SW 1271 (cell line): Measurements from ENCODE around the gene UBE2E2.

Experiments
- DNase-seq, 2 experiments: peaks; one replicate each; lab custom pipeline; 2025; lab: John Stamatoyannopoulos, UW

The UBE2E2 gene

DNA sequence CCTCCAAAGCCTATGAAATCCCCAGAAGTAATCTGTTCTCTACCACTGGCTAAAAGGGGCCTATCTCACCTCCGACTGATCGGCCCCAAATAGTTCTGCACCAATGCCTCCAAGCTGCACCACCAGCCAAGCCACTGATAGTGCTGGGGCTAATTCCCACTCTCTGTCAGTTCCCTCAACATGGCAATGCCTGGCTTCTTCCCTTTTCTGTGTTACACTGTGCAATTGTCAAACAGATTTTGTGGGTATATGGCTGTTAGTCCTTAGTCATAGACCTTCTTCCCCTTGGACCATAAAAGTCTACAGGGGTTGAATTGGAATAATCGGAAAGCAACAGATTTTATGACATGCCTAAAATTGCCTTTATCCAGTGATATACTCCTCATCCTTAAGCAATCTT, 9.3 kb upstream of the UBE2E2 start:
- DNase-seq = no peak

DNA sequence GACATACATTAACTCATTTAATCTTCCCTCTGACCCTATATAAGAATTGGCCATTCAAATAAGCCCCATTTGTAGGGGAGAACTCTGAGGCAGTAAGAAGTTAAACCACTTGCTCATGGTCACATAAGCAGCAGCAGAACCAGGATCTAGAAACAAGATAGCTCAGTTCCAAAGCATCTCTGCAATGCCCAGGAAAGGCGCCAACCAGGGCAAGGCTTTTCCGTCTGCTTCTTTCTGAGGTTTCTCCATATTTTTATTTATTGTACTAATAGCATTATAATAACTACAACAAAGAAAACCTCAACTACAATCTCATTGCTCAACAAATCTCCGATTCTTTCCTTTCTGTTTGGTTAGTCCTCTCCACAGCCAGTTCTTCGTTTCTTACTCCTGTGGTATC, 4.3 kb upstream of the UBE2E2 start:
- no peak for DNase-seq

DNA sequence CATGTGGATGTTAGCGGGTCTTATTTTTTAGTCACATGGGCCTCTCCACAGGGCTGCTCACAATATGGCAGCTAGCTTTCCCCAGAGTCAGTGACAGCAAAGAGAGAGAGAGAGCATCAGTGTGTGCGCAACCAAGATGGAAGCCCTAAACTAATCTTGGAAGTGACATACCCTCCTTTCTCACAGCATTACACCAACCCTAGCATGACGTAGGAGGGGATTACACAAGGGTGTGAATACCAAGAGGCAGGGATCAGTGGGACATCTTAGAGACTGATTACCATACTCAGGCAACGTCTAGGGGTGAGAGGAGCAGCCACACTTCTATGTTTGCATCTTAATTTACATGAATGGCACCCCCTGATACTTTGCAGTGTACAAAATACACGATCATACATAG, 3.5 kb upstream of the UBE2E2 start:
- no peak for DNase-seq

GRCh38 chr3:23201154-23201838, 1.8 kb upstream of the UBE2E2 start:
- no peak for DNase-seq

DNA sequence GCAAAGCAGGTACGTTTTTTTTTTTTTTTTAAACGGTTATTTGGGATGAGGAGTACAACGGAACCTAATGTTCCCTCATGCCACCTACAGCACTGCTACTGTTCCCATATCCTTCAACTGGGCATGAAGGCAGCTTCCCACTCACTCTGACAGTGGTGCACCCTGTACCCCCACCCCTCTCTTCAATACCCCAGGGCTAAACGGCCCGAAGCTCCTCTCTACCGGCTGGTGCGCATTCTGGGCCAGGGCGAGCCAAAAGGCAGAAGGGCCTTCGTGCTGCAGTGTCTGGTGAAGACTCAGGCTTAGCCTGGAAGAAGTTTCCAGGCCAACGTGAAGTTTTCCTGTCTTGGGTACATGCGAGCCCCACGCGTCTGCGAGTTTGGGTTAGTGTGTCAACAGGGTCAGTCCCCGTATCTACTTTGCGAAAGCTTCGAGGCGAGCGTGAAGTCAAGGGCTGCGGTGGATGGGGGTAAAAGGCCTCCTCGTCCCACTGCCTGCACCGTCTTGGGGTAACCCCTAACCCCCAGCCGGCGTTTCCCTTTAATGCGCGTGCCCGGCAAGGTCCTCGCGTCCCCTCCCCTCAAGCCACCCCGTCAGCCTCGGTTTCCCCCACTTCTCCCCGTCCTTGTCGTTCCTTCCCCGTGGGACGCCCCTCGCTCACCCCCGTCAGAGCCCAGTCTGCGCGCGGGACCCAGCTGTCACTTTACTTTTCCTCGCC, 765 bp upstream of the UBE2E2 start:
- DNase-seq = no peak

- peak in 1 of 2 experiments; percentile 54 for DNase-seq
Measured at GRCh38 chr3:23203708-23204330, 692 bp downstream of the UBE2E2 start.

DNA sequence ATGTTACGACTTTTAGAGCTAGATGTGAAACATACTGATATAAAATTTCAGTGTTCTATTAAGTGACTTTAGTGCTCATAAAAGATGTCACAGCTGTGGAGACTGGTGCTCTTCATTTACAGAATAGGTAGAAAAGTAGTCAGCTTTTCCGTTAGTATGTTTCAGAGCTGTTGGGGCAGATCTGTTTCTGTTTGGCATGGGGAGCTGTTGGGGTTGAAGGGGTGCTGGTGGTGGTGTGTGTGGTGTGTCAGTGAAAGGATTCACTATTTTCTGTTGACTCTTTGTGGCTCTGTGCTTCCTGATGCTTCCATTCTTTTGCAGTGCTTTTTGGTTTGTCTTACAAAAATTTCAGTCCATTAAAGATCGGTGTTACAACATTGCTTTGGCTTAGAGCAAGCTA, 3.2 kb downstream of the UBE2E2 start:
- DNase-seq = no peak

DNA sequence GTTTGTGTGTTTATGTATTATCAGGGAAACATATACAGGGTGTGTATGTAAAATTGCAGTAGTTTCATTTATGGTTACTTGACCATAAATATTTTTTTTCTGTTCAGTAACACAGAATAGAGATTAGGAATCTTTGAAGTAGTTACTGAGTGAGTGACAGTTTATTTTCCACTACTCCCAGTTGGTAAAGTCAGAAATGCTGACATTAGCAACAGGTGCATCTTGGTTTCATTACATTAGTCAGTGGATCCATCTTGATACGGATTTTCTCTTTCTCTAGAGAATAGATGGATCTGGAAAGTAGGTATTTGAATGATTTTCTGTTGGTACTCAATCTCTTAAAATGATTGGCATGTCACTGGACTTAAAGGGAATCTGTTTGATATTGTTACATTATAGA, 6.0 kb downstream of the UBE2E2 start:
- no peak for DNase-seq

DNA sequence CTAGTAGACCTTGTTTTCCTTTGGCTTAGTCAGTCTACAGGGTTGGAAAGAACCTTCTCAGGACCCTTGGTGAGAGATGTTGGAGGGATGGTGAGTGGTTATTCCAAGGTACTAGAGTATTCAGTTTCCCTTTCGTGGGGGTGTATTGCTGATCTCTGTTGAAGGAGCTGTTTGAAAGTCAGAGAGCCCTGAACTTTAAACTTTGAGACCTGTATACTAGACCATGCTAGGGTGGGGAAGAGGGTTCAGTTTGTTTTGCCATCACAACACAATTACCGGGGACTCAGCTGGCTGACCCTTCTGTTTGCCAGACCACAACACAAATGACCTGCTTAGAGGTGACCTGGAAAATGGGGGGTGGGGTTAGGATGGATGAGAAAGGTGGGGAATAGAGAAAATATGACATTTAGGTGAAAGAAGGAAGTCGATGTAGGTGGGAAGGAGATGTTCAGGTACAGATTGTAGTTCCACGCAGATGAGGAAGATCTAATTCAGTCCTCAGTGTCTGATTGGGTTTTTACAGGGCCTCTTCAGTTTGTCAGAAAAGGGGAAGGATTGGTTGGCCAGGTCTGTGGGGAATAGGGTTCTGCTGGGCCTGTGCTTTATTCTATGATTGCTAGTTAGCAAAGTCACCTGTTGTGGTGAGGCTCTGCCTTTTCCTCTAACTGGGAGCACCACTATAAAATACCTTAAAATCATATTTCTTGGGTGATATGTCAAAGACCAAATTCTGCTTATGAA, 6.8 kb downstream of the UBE2E2 start:
- no peak for DNase-seq

GRCh38 chr3:23213813-23214212, 10.7 kb downstream of the UBE2E2 start:
- no peak for DNase-seq

DNA sequence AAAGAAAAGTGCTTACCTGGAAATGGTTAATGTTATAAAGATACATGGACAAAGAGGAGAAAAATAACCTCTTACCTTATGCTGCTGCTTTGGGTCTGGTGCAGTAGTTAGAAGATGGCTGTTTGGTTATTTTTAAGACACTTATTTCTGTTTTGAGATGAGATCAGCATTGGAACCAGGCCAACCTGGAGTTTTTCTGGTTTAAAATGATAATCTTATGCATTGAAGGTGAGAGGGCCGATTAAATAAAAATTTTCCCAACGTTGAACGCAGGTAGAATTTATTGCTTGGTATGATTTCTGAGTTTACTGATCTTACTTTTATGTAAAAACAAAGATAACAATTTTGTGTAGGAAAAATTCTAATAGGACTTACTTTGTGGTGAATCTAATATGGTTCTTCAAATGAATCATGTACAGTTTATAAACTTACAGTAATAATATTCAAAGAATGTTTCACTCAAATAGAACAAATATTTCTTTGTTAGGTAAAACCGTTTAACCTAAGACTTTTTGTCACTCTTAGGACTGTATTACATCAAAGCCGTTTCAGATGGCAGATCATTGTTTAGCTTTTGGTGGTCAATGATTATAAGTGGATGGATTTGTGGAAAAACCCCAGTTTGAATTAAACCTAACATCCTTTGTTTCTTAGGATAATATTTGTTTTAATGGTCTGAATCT, 14.9 kb downstream of the UBE2E2 start:
- DNase-seq = no peak

GRCh38 chr3:23219117-23219516, 16.0 kb downstream of the UBE2E2 start:
- no peak for DNase-seq

GRCh38 chr3:23219552-23219951, 16.4 kb downstream of the UBE2E2 start:
- DNase-seq = no peak

DNA sequence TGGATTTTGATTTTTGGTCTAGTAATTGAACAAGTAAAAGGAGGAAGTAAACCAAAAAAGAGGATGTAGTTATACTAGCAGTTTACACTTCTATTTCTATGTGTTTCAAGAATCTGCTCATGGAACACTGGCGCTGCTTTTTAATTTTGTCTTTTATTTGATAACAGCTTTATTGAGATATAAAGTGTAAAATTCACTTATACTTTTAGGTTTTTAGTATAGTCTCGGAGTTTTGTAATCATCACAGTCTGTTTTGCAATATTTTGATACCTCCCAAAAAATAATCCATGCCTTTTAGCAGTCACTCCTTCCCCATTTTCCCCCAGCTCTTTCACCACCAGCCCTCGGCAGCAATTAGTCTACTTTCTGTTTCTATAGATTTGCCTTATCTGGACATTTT, 18.0 kb downstream of the UBE2E2 start:
- DNase-seq = no peak

DNA sequence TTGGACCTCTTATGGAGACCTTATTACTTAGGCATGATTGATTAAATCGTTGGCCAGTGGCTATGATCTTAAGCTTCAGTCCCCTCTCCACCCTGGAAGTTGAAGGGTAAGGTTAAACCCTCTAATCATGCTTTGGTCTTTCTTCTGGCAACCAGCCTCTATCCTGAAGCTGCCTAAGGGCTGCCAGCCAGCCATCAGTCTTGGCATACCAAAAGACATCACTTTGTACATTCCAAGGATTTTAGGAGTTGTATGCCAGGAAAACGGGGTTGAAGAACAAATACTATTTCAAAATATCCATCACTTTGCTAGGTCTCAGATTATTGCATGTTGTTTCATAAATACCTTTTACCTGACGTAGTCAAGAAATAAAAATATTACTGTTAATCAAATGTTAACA, 28.9 kb downstream of the UBE2E2 start:
- no peak for DNase-seq

GRCh38 chr3:23232854-23233253, 29.7 kb downstream of the UBE2E2 start:
- DNase-seq = no peak

- DNase-seq = no peak
Measured at GRCh38 chr3:23235264-23235663, 32.1 kb downstream of the UBE2E2 start.

DNA sequence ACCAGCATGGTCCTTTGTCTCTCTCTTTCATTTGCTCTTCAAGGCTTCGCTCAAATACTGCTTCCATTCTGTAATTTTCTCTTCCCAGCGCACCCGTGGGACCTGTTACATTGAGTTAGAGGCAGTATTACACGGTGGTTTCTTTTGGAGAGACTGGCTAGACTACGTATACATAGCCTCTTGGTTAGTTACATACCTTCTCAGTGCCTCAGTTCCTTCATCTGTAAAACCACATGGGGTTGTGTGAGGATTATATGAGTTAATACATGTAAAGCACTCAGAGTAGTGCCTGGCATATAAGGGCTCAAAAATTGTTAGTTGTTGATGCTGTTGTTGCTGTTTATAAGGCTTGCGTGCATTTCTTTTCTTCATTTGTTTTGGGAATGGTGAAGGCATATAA, 33.8 kb downstream of the UBE2E2 start:
- DNase-seq = no peak

DNA sequence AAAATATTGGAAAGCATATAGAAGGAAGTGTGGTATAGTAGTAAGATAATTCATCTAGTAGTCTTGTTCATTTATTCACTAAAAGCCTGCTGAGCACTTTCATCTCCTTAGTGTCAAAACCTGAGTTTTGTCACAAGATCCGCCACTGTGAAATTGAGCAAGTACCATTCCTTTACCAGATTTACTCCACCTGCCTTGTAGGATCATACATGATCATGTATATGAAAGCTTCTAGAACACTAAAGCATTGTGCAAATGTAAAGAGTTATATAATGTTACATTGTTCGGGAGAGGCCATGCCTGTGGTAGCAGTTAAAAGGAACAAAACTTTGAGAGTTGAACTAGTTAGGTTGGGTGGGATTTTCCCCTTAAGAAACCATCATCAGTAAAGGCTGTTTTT, 35.0 kb downstream of the UBE2E2 start:
- DNase-seq = no peak

DNA sequence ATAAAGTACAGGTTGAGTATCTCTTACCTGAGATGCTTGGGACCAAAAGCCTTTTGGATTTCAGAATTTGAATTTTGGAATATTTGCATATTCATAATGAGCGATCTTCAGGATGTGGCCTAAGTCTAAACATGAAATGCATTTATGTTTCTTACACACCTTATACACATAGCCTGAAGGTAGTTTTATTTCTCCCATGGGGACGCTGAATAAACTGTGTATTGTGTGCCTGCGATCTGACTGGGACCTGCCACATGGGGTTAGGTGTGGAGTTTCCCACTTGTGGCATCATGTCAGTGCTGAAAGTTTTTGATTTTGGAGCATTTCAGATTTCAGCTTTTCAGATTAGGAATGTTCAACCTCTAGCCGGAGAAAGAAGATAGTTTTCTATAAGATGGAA, 35.5 kb downstream of the UBE2E2 start:
- DNase-seq = no peak

DNA sequence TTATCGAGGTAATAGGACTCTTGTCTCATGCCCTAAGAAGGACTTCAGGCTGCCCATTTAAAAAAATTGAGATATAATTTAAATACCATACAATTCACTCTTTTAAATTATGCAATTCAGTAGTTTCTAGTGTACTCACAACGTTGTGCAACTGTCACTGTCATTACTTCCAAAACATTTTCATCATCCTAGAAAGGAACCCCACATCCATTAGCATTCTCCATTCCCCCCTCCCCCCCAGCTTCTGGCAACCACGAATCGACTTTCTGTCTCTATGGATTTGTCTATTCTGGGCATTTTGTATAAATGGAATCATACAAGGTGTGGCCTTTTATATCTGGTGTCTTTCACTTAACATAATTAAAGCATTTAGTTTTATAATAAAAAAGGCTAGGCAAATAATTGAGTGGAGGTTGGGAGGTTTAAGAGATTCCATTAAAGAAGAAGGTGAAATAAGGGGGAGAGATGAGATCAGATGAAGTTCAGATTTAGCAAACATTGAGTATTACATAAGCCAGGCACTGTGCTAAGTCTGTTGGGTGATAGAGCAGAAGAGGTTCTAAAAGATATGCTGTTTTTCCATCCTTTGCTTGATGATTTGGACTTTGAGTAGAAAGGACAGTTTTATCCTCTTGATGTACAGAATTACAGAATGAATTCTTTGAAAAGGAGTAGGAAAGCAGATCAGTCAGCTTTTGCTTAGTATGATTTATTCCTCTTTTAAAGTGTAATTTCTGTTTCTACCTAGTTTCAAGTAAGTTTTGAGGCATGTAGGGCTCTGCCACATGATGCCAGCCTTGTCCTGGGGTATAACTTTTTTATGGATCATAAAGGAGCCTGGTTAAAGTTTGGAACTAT, 36.3 kb downstream of the UBE2E2 start:
- no peak for DNase-seq
